Uterus (tissue), 2 donors: ENCODE results near the gene DHRS7B.

ENCODE experiments used
- POLR2A ChIP-seq, 2 donors: fragments of 450-650 bp; IDR thresholded peaks; one replicate each; pipeline ENCODE4 v1.6.1; 2016; ENCODE audit warnings: antibody characterized with exemption in 2 of 2, mild to moderate bottlenecking in 1 of 2, moderate library complexity in 1 of 2
- TF ChIP-seq, protein P1 (sequence below), 4 experiments: fragments of 200-600 bp in 2 of 4; fragments of 450-650 bp in 2 of 4; sonication (generic) in 2 of 4; IDR thresholded peaks; one replicate each; pipeline ENCODE4 v1.5.1; 2016 to 2019; ENCODE audit warnings: antibody characterized with exemption in 4 of 4, mild to moderate bottlenecking in 2 of 4, moderate library complexity in 1 of 4

- TF ChIP-seq, protein P1, sequence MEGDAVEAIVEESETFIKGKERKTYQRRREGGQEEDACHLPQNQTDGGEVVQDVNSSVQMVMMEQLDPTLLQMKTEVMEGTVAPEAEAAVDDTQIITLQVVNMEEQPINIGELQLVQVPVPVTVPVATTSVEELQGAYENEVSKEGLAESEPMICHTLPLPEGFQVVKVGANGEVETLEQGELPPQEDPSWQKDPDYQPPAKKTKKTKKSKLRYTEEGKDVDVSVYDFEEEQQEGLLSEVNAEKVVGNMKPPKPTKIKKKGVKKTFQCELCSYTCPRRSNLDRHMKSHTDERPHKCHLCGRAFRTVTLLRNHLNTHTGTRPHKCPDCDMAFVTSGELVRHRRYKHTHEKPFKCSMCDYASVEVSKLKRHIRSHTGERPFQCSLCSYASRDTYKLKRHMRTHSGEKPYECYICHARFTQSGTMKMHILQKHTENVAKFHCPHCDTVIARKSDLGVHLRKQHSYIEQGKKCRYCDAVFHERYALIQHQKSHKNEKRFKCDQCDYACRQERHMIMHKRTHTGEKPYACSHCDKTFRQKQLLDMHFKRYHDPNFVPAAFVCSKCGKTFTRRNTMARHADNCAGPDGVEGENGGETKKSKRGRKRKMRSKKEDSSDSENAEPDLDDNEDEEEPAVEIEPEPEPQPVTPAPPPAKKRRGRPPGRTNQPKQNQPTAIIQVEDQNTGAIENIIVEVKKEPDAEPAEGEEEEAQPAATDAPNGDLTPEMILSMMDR (IDR thresholded peaks at IDR 0.05), result no peak
- TF ChIP-seq POLR2A (IDR thresholded peaks at IDR 0.05), result no peak
These were observed 89.2 kb downstream of the DHRS7B start for GRCh38 chr17:21215935-21216334.
